Tongue (tissue), 2 donors: ENCODE measurements around the gene CENPE. TPM values are rescaled to one million over a fixed set of nuclear protein-coding genes. Genes with fewer than 3 reads are reported as not detected.

ENCODE experiments used
- DNase-seq: peaks from one replicate; pipeline ENCODE4 v3.0.0-alpha.2; 2015
- total RNA-seq: library from RNA; depleted of rRNA; stranded (reverse); fragments of >200 nt; gene quantifications from one replicate; pipeline ENCODE4 v1.2.3, GENCODE V29; 2014

CENPE gene
- total RNA-seq, 1 donor from 2014 or later = 8.5 TPM

DNA sequence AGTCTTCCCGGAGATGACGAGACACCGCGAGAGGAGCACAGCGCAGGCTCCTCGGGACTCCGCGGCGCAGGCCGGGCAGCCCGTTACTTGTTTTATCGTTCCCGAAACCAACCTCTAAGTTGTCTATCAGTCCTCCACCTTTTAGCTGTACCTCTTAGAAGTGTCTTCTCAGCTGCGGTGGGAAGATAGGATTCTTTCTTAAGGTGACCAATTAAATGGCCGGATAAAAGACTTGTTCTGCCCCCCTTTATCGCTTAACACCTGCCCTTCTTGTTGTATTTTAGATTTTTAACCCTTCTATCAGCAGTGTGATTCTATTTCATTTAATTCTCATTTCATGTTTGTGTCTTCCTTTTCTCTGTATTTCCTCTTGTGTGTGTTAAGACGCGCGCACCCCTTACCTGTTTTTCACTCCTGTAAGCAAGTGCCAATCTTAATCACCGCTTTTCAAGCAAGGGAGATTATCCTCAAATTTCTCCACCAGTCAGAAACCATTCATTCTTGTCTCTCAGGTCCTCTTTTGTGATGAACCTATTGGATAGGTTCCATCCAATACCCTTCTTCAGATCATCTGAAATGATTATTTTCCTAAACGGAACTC is 121.3 kb downstream of the CENPE start, which contains the start of gene SLC9B2:
Gene SLC9B2, minus strand, starts transcription at position 15 of the 601 bp plus-strand sequence. CDS start 9,211 bp downstream, outside the sequence.
- DNase-seq = no peak

DNA sequence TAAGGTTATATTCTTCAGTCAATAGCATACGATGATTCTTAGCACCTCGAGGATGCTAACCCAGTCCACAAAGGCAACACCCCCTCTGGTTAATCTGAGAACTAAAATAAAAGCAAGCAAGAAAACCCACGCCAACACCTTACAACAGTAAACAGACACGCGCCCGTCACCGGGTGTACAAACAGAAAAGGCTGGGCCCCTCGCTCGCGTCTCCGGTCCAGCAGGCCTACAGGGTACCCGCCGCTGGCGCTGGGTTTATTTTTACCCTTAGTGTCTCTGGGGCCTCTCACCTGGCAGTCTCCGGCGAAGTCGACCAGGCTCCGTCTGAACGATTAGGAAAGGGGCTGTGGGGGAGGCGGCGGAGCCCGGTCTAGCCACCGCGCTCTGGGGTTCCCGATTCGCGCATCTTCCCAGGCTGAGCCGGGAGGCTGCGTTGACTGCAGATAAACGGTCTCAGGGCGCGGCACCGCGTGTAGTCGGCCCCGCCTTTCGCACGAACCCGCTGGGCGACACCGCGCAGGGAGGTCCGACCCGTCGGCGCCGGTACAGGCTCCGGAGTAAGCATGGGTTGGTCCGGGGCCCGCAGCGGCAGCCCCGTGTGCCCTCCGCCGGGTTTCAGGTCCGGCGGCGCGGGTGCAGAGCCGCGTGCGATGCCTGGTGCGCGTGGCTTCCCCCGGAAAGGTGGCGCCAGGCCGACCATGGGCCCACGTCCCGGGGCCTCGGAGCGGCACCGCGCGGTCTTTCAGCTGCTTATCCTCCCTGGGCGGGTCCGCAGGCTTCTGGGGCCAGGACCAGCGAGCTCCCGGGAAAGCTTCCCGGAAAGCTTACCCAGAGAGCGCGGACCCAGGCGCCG is 122.0 kb downstream of the CENPE start:
- DNase-seq = peak; percentile 80

GRCh38 chr4:103075435-103075893 is 122.7 kb downstream of the CENPE start:
- DNase-seq = no peak

DNA sequence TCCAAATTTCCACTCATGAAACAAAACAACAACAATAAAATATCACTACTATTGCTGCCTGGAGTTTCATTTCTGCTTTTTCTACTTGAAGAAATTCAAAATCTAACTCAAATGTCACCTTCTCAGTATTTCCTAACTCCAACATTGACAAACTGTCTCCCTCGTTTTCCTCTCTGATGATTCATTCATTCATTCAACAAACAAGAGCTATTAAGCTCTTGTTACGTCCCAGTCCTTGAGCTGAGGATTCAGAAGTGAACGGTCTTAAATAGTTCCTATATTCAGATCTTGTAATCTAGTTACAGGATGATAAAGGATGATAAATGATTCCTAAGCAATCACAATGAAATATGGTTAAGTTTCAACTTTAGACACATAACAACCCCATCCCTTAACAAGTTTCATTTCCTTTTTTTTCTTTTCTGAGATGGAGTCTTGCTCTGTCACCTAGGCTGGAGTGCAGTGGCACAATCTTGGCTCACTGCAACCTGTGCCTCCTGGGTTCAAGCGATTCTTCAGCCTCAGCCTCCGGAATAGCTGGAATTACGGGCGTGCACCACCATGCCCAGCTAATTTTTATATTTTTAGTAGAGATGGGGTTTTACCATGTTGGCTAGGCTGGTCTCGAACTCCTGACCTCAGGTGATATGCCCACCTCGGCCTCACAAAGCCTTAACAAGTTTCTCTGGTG is 123.3 kb downstream of the CENPE start:
- no peak for DNase-seq

- no peak for DNase-seq
These were observed 124.2 kb downstream of the CENPE start for GRCh38 chr4:103073792-103074438.

DNA sequence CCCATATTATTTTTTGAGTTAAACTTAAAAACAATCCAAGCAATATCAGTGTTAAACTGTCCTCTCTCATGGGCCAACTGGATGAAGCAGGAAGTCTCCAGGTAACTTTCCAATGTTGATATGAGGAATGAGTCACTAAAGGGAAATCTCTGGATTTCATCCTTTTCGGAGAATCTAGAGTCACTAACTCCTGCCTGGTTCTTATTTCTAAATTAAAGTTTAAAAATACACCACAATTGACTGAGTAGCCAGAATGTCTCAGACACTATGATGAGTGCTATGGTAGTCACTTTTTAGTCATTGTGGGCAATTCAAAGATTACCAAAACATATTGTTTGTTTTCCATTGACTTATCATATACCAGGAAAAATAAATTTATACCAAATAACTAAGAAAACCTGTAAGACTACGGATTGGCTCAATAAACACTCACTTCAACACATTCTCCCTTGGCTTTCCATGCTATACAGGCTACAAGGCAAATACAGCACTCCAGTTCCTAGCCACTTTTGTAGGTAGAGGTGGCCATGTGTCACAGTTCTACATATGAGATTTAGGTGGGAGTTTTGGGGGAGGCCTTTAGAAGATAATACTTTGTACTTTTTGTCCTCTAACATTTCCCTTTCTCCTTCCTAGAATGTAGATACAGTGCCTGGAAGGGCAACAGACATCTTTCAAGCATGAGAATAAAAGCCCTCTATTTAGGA is 130.1 kb downstream of the CENPE start:
- DNase-seq = no peak

- no peak for DNase-seq
These were observed 137.5 kb downstream of the CENPE start for GRCh38 chr4:103060453-103061148.

Other genes with a start within 250 kb of the CENPE start
- 2.7 TPM for gene SLC9B1, start 178.6 kb downstream of the CENPE start, total RNA-seq
- 11.9 TPM for gene SLC9B2, start 121.6 kb downstream of the CENPE start, total RNA-seq
- 46.7 TPM for gene BDH2, start 98.5 kb downstream of the CENPE start, total RNA-seq